HG02571 (cell line): ENCODE data around the gene PASK.

Experiments used
- ATAC-seq: cut with Tn5 transposase; IDR thresholded peaks from one replicate; pipeline ENCODE4 v1.9.1; 2021; ENCODE audit warnings: mild to moderate bottlenecking, moderate library complexity; ENCODE audit not compliant: unreplicated experiment

PASK gene

DNA sequence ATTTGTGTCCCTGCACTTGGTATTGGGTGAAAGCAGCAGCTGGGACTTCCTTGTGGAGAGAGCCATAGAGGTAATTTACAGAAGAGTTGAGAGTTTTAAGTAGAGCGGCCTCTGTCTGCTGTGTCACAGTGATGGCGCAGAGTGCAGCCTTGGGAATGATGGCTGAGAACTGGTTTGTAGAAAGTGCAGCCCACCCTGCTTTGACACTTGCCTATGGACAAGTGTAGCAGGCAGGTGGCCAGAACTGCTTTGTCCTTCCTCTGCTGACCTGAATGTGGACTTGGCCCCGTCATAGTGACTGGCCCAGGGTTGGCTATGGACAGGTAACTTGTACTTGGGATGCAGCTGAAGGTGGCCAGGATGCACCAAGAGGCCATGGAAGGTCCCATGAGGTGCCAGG is 32.9 kb upstream of the PASK start:
- ATAC-seq: no peak

DNA sequence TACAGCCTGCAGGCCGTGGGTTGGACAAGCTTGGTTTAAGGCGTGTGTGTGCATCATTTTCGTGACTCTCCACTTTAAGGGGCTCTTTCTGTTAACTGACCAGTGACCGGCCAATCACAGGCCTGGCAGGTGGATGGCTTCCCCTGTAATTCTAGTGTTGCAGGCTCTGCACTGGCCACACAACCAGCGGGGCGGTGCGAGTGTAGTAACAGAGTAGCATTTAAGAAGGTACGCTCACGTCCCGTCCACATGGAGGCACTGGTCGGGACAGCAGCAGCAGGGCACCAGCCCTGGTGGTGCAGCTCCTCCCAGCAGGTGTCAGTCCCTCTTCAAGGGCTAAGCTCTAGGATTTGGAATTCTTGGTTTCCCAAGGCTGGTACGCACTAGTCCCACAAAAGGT is 31.2 kb upstream of the PASK start:
- ATAC-seq: no peak

DNA sequence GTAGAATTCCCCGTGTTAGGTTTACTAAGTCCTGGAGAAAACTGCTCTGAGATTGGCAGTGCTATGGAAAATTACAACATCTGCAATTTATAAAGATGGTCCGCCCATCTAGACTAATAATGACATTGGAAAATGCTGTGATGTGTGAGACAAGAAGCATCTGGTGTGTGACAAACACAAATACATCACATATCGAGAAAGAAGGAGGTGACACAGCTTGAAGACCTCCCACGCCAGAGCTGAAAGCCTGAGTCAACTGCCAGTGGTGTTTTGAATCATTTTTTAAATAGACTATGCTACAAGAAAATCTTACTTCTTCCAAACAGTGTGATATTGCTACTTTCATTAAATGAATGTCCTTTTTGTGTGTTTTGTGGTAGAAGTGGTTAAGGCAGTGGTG is 30.6 kb upstream of the PASK start:
- ATAC-seq: no peak

DNA sequence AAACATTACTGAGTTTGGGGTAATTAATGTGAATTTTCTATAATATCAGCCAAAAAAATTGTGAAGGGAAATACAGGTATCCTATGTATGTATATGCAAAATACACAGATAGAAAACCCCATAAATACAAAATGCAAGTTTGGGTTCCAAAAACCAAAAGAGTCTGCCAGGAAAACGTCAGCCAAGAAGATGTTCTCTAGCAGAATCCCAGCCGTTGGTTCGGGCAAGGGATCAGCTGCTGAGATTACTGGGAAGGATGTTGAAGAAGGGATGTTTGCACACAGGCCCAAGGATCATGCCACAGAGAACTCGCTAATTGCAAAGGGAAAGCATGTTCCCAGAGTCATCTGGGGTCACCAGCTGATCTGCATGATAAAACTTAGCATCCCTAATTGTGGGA is 29.7 kb upstream of the PASK start:
- ATAC-seq: no peak

DNA sequence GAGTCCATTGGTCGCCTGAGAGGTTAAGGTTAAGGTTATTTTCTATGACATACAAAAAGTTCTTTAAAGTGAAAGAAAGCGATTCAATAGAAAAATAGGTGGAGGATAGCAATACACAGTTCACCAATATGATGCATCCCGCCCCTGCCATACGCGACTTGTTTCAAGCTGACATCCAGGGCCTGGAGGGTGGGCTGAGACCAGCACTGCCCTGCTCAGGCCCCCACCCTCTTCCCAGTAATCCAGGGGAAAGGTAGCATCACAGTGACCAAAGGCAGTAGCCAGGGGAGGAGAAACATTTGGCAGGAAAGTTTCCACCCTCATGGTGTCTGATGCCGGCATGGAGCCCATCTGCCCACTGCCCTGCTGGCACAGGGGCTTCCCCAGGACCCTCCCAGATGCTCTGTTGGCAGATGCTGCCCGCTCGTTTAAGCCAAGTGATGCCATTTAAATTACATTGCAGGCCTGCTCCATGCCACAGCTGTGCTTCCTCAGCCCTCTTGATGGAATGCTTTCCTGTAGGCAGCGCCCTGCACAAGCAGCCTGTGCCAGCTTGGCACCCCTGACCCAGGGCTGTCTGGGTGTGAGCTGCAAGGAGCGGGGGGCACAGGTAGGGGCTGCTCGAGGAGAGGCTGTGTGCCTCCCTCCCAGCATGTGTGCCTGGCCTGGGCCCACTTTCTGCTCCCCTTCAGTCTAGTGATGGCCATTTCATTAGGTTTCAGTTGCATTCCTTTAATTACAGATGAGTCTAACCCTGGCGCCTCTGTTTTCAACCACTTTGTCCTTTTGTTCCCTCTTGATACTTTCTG is 28.5 kb upstream of the PASK start:
- ATAC-seq: no peak

DNA sequence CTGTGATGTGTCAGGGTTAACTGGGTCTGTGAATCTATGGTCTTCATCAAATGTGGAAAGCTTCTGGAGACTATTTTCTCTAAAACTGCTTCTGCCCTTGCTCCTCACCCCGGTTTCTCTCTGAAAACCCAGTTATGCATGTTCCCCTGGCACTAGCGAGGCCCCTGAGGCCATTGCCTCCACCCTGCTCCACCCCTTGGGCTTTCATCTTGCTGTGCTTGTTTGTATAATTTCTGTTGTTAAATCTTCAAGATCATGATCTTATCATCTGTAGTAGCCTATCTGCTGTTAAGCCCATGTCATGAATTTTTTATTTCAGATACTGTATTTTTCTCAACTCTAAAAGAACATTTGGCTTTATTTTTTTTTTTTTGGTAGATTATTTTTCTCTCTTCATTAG is 24.3 kb upstream of the PASK start:
- ATAC-seq: no peak

DNA sequence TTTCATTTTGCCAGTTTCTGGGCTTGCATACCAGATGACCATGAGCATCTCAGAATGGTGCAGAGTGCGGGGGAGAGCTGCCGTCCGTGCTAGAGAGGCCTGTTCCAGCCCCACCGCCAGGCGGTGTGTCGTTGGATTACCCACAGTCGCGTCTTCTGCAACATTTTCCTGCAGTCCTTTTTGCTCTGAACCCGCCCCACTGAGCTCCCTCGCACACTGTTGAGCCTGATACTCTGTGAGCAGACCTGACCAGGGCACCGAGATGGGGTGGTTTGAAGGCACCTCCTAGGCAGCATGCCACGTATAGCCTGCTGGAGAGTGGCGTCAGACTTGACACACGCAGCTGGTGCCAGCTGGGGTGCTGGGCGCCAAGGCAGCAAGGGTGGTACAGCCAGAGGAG is 19.1 kb upstream of the PASK start:
- no peak for ATAC-seq

DNA sequence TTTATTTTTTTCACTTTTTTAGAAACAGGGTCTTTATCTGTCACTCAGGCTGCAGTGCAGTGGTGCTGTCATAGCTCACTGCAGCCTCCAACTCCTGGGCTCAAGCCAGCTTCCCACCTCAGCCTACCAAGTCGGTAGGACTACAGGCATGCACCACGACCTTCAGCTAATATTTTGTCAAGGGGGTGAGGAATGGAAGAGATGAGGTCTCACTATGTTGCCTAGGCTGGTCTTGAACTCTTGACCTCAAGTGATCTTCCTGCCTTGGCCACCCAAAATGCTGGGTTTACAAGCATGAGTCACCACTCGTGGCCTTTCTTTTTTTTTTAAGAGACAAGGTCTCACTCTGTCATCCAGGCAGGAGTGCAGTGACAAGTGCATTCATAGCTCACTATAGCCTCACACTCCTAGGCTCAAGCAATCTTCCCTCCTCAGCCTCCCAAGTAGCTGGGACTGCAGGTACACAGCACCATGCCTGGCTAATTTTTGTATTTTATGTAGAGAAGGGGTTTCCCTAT is 14.4 kb upstream of the PASK start:
- no peak for ATAC-seq

DNA sequence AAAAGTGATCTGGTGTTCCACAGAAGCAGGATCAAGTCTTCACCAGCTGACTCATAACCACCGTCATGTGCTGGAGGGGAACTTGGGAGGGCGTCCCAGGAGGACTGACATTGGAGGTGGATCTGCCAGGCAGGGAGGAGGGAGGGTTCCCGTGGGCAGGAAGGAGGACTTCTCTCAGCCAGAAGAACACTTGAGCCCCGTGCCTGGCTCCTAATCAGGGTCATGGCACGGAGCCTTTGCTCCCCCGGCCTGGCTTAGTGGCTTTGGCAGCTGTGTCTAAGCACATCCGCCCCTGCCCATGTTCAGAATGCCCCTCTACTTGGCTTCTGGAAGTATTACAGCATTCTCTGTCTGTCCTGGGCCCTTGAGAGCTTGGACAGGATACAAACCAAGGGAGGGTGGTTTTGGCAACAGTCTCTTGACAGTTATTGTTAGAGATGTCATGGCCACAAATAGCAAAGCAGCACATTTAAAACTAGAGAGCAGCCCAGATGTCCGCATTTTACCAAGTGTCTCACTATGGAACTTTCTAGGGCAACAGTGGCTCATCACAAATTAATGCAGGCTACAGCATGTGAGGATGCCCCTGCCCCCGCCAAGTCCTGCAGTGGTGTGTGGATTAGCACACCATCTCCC is 12.5 kb upstream of the PASK start:
- no peak for ATAC-seq

DNA sequence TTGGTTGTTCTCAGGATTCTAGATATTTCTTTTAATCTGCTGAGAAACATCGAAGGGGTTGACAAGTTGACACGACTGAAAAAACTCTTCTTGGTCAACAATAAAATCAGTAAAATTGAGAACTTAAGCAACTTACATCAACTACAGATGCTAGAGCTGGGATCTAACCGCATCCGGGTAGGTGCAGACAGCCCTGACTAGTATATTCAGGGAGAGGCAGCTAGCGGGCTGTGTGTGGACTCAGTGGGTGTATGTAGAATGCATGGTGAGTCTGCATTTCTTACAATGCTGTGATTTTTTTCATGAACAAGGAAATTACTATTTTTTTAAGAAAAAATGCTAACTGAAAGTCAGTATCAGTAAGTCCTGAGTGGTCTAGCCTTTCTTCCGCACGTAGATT is 11.0 kb upstream of the PASK start:
- no peak for ATAC-seq

DNA sequence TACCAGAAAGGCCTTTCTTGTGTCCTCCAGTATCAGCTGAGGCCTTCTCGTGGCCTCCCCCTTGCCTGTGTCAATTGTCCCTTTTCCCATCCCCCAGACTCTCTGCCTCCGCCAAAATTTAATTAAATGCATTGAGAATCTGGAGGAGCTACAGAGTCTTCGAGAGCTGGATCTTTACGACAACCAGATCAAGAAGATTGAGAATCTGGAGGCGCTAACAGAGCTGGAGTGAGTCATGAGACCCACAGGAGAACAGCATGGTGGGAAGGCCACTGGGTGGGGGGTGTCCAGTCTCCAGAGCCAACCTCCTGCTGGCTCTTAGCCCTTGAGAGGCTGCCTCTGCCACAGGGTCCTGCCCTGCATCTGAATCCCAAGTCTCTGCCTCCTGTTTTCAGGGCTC is 9.8 kb upstream of the PASK start:
- no peak for ATAC-seq

DNA sequence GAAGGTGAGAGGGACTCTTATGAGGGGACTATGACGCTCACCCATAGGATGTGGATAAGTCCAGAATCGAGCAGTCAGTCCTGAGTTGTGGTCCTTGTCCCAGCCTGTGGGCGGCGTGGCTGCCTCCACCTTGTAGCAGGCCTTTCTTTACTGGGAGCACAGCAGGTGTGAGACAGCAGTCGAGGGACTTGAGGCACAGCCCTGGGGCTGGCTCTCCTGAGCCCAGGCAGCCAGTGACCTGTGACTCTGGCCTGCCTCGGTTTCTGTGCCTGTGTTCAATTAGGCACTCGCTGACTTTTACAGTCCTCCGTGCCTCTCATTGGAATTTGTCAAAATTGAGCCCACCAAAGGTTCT is 9.3 kb upstream of the PASK start:
- ATAC-seq: no peak

DNA sequence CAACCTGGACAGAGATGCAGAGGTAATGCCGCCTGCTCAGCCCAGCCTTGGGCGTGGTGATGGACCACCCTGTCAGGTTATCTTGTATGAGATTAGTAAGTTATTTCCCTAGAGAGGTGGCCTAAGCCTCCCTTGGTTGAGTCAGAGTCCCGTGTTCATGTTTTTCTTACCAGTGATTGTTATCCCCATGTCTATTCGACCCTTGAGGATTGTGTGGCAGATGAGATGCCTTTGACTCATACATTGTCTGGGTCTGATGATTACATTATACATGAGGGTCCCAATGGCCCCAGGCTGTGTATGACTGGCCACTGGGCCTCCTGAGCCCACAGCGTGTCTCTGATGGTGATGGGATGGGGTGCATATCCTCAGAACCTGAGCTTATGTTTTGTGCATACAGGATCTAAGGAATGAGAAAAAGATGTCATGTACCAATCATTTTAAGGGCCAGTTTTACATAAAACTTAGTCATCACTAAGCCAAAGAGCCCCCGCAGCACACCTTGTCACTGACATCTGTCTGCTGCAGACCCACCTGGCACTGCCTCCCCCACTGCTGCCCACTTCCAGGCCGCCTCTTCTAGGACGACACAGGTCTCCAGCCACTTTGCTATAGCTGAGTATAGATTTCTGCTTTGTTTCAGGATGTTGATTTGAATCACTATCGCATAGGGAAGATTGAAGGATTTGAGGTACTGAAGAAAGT is 8.7 kb upstream of the PASK start:
- no peak for ATAC-seq

DNA sequence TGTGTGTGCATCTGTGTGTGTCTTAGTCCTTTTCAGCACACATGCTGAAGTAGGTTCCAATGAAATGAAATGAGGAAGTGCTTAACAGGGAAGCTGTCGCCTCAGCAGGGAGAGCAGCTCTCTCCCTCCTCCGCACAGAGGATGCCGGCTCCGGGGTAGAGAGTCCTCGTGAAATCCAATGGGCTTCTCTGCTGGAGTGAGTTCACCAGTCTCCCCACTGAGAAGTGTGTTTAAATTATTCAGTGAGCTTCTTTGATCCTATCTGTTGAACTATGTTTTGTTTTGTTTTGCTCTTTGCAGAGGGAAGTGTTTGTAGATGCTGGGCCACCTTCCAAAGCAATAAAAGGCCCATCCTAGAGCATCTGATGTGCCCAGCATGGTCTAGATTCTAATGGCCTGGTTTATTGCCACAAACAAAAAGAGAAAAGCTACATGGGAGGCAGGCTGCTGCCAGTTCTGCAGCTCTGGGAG is 7.7 kb upstream of the PASK start:
- no peak for ATAC-seq

DNA sequence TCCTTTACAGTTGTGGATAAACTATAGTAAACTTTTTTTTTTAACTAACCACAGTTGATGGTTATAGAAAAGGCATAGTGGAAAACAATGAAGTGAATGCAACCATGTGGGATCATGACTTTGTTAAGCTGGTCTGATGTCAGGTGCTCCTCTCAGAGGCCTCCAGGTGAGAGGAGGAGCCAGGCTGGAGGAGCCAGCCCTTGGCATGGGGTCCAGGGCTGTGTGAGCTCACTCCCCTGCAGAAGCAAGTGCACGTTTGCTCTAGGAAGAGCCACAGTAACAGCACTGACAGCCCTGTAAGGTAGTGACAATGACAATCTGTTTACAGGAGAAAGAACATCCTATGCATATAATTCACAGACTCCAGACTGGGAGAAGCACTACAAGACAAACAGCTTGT is 6.7 kb upstream of the PASK start:
- no peak for ATAC-seq

DNA sequence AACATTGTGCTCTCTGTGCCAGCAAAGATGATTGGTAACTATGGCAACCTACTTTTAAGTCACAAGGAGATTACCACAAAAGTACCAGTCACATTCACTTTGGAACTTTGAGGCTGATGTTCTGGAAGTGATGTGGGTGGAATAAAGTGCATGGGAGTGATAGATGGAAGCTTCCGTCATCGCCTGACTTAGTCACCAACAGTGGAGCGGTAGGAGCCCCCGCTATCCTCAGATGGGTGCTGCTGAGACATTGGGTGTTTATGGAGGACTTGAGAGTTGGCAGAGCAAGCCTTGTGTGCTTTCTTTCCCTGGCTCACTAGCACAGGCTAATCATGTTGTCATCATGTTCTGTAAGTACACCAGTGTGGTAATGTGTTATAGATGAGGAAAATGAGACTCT is 5.6 kb upstream of the PASK start:
- no peak for ATAC-seq

DNA sequence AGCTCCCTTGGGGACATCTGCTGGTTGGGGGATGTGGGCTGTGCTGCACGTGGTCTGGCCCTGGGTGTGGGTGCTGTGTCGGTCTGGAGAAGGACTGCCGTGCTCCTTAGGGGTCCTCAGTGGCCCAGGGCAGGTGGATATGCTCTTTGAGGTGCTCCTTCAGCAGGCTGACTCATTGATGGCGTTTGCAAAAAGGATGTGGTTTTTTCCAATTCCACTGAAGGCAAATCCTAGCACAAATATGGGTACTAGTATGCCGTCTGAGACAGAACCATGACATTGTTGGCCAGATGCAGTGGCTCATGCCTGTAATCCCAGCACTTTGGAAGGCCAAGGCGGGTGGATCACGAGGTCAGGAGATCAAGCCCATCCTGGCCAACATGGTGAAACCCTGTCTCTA is 4.3 kb upstream of the PASK start:
- ATAC-seq: no peak

DNA sequence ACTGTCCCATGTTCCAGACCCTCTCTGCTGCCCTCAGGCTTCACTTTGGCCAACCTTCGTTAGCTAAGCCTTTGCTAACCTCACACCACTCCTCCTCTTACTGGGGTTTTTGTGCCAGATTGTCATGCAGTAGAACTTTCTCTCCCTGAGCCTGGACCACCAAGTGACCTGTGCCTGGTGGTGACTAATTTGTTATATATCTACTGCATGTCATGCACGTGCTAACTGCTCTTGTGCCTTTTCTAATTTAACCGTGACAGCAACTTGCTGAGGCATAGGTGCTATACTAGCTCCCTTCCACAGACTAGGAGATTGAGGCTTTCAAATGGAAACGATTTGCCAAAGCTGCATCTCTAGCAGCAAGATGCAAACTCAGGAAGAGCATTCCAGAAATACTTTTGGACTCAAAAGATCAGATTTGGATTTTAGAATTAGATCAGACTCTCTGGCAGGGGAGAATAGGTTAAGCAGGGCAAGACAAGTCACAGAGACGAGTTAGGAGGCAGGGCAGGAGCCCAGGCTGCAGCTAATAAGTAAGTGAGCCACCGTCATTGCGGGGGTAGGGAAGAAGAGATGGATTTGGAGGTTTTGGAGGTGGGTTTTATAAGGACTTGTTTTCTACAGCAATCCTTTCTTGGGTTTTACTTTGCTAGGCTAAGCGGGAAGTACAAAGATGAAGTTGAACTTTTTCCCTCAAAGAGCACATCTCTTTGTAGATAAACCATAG is 2.8 kb upstream of the PASK start:
- no peak for ATAC-seq

DNA sequence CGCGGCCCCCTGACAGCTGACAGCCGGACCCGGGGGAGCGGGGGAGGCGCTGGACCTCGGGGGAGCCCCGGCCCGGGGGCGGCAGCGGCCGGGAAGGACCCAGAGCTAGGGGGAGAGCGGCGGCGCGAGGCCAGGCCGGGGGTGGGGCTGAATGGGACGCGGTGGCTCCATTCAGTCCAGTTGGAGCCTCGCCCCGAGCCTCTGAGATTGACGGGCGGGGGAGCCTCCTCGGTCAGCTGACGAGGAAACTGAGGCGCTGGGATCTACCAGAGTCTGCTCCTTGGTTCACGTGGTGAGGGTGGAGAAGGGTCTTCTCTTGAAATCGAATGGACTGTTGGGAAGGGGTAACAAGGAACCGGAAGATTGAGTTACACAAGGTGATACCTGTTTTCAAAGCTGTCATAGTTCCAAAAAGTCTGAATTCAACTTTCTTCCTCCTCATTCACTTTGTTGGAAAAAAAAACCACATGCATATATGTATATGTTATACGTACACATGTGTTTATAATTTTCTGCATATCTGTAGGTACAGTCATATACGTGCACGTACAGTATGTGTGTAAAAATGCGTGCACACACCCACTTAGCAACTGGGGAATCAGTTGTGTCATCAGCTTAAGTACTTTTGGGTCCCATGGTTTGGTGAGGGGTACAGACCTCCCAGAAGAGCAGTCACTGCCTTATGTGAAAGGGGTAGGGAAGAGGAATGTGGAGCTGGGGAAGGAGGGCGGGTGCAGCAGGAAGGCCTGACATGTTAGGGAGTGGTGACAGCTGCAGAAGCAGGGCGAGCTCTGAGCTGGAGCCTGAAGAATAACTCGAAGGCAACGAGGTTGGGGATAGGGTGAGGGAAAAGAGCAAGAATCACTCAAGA is 1.6 kb upstream of the PASK start:
- ATAC-seq: no peak

DNA sequence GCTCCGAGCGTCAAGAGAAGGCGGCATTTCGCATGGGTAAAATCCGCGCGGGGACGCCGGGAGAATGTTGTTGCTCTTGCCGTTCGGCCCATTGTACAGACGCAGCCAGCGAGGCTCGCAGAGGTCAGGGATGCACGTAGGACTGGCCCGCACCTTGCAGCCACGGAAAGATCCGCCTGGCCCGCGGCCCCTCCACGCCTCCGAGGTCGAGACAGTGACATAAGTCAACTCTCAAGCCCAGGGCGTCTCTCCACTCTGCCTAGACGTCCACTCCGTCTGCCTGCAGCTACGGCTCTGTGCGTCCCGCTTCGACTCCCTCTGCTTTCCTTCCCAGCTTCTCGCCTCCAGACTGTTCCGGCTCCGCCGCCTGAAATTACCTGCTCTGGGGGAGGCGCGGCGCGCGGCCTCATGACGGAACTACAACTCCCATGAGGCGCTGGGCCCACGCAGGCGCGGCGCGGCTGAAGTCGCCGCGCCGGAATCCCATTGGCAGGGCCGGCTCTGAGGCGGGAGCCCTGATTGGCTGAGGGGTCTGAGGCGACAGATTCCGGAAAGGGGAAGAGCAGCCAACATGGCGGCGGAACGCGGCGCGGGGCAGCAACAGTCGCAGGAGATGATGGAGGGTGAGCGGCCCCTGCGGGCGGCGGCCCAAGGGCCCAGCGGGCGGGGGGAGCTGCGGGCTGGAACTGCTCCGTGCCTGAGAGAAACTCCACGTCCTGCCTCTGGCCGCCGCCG is 820 bp upstream of the PASK start, which contains the start of gene PPP1R7:
TSS of gene PPP1R7 (plus strand) at position 543 of the 735 bp plus-strand sequence. CDS start at position 572, 29 bp downstream.
- peak; percentile 73 for ATAC-seq
